MM.1S (cell line): ENCODE data around the gene TIMP2.

Source experiments
- DNase-seq: peaks from one replicate; pipeline ENCODE4 v3.0.0-alpha.2; 2015
- H2AFZ ChIP-seq: fragments of 300-600 bp; sonication (generic); 2 replicates; pipeline ENCODE4 v1.6.0; 2016; ENCODE audit warnings: antibody characterized with exemption, low read length
- H3F3A ChIP-seq: fragments of 300-600 bp; sonication (generic); 2 replicates; pipeline ENCODE4 v1.6.1; 2016; ENCODE audit warnings: mild to moderate bottlenecking, antibody characterized with exemption, low read length, moderate library complexity, mixed read lengths; ENCODE audit not compliant: insufficient read depth
- H3K27ac ChIP-seq: fragments of 300-600 bp; sonication (generic); 2 replicates; pipeline ENCODE4 v1.5.1; 2016; ENCODE audit warnings: mild to moderate bottlenecking, low read length
- H3K27me3 ChIP-seq: fragments of 300-600 bp; sonication (generic); replicated peaks from 2 replicates; pipeline ENCODE4 v1.6.0; 2016; ENCODE audit warnings: low read length; ENCODE audit not compliant: insufficient read depth
- H3K36me3 ChIP-seq: fragments of 300-600 bp; sonication (generic); replicated peaks from 2 replicates; pipeline ENCODE4 v1.6.1; 2016; ENCODE audit warnings: mild to moderate bottlenecking, low read length, mixed read lengths; ENCODE audit not compliant: insufficient read depth
- H3K4me1 ChIP-seq: fragments of 300-600 bp; sonication (generic); 2 replicates; pipeline ENCODE4 v1.6.1; 2016; ENCODE audit warnings: low read length, mixed read lengths
- H3K4me2 ChIP-seq: fragments of 300-600 bp; sonication (generic); 2 replicates; pipeline ENCODE4 v1.6.0; 2016; ENCODE audit warnings: low read depth, low read length
- H3K4me3 ChIP-seq: fragments of 300-600 bp; sonication (generic); 2 replicates; pipeline ENCODE4 v1.5.1; 2016; ENCODE audit warnings: low read length, mixed read lengths
- H3K79me2 ChIP-seq: fragments of 300-600 bp; sonication (generic); 2 replicates; pipeline ENCODE4 v1.6.1; 2016; ENCODE audit warnings: mixed run types, low read length, mixed read lengths
- H3K9ac ChIP-seq: fragments of 300-600 bp; sonication (generic); 2 replicates; pipeline ENCODE4 v1.6.1; 2016; ENCODE audit warnings: low read length, mixed read lengths
- H3K9me2 ChIP-seq: fragments of 300-600 bp; sonication (generic); replicated peaks from 2 replicates; pipeline ENCODE4 v1.6.1; 2016; ENCODE audit warnings: mild to moderate bottlenecking, low read length, mixed read lengths; ENCODE audit not compliant: insufficient read depth
- H3K9me3 ChIP-seq: fragments of 300-600 bp; sonication (generic); replicated peaks from 2 replicates; pipeline ENCODE4 v1.6.1; 2016; ENCODE audit warnings: mild to moderate bottlenecking, low read length, mixed read lengths; ENCODE audit not compliant: insufficient read depth
- H4K20me1 ChIP-seq: fragments of 300-600 bp; sonication (generic); 2 replicates; pipeline ENCODE4 v1.6.1; 2016; ENCODE audit warnings: mild to moderate bottlenecking, low read length, moderate library complexity, mixed read lengths; ENCODE audit not compliant: insufficient read depth
- EZH2 ChIP-seq: fragments of 300-600 bp; sonication (generic); optimal IDR thresholded peaks from 2 replicates; pipeline ENCODE3; 2017; ENCODE audit warnings: low read depth, mild to moderate bottlenecking, antibody characterized with exemption, low read length, mixed read lengths
- EZH2phosphoT487 ChIP-seq: fragments of 300-600 bp; sonication (generic); IDR thresholded peaks from 2 replicates; pipeline ENCODE4 v1.6.1; 2018; ENCODE audit warnings: antibody characterized with exemption, low read length
- TF ChIP-seq, protein P1 (sequence below): fragments of 300-600 bp; sonication (generic); IDR thresholded peaks from 2 replicates; pipeline ENCODE4 v1.5.1; 2016; ENCODE audit warnings: antibody characterized with exemption, low read length, mixed read lengths

Gene TIMP2

DNA sequence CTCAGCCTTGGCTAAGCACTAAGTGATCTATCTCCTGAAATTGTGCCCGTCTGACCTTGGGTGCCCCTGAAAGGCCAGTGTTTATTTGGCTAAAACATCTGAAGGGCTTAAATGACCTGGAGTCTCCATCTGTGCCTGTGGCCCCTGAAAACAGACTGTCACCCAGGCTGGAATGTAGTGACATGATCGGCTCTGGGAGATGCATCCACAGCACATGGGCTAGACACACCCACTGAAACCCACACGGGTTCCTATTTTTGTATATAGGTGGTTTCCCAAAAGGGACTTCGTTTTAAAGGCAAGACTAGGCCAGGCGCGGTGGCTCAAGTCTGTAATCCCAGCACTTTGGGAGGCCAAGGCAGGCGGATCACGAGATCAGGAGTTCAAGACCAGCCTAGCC, 35.7 kb downstream of the TIMP2 start:
- TF ChIP-seq, protein P1, sequence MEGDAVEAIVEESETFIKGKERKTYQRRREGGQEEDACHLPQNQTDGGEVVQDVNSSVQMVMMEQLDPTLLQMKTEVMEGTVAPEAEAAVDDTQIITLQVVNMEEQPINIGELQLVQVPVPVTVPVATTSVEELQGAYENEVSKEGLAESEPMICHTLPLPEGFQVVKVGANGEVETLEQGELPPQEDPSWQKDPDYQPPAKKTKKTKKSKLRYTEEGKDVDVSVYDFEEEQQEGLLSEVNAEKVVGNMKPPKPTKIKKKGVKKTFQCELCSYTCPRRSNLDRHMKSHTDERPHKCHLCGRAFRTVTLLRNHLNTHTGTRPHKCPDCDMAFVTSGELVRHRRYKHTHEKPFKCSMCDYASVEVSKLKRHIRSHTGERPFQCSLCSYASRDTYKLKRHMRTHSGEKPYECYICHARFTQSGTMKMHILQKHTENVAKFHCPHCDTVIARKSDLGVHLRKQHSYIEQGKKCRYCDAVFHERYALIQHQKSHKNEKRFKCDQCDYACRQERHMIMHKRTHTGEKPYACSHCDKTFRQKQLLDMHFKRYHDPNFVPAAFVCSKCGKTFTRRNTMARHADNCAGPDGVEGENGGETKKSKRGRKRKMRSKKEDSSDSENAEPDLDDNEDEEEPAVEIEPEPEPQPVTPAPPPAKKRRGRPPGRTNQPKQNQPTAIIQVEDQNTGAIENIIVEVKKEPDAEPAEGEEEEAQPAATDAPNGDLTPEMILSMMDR, result no peak
- TF ChIP-seq EZH2phosphoT487 (no peak), EZH2 (no peak)
- no peaks in the 10 kb centered on the region for H3K9me2 ChIP-seq
- peak overlapping the region; percentile 86 for H3K9ac ChIP-seq
- DNase-seq, result peak; percentile 93
- H3K27ac ChIP-seq, result peak overlapping the region; percentile 97
- H4K20me1 ChIP-seq, result no peaks in the 10 kb centered on the region
- H3K4me2 ChIP-seq, result peak overlapping the region; percentile 84
- H3K79me2 ChIP-seq, result peaks cover 82% of the 10 kb centered on the region
- peaks cover 53% of the 10 kb centered on the region for H3F3A ChIP-seq
- H3K9me3 ChIP-seq, result no peaks in the 10 kb centered on the region
- H2AFZ ChIP-seq, result no peak overlapping the region
- no peaks in the 10 kb centered on the region for H3K36me3 ChIP-seq
- peaks cover 49% of the 10 kb centered on the region for H3K4me1 ChIP-seq
- no peaks in the 10 kb centered on the region for H3K27me3 ChIP-seq
- peak overlapping the region; percentile 37 for H3K4me3 ChIP-seq

DNA sequence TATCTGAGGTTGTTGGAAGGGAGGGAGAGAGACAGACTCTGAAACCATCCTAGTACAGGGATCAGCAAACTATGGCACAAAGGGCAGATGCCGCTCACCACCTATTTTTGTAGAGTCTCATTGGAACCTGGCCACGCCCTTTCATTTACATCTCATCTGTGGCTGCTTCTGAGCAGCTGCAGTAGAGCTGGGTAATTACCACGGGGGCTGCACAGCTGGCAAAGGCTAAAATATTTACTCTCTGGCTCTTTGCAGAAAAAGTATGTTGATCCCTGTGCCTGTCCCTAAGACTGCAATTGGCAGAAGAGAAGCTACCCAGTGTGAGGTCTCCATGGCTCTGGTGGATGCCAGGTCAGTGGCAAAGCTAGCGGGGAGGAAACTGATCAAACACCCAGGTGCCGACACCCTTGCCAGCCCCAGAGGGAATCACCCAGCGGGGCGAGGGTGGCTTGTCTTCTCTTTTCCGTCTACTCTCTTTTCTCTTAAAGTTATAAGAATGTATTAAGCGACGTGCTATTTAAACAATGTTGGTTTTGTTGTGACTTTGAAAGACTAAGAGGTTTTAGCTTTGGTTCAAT, 36.2 kb downstream of the TIMP2 start:
- Histone ChIP-seq H3K4me1 (peaks cover 46% of the 10 kb centered on the region), H3K79me2 (peaks cover 82% of the 10 kb centered on the region), H3K27ac (peak overlapping the region; percentile 97), H3K4me2 (peak overlapping the region; percentile 84), H3K9me2 (no peaks in the 10 kb centered on the region), H3K36me3 (no peaks in the 10 kb centered on the region), H3K4me3 (peak overlapping the region; percentile 37), H3K9me3 (no peaks in the 10 kb centered on the region), H3K9ac (peak overlapping the region; percentile 86), H2AFZ (no peak overlapping the region), H3F3A (peaks cover 48% of the 10 kb centered on the region), H4K20me1 (no peaks in the 10 kb centered on the region), H3K27me3 (no peaks in the 10 kb centered on the region)
- TF ChIP-seq, protein P1, result no peak
- TF ChIP-seq EZH2, result no peak
- DNase-seq, result peak; percentile 71

DNA sequence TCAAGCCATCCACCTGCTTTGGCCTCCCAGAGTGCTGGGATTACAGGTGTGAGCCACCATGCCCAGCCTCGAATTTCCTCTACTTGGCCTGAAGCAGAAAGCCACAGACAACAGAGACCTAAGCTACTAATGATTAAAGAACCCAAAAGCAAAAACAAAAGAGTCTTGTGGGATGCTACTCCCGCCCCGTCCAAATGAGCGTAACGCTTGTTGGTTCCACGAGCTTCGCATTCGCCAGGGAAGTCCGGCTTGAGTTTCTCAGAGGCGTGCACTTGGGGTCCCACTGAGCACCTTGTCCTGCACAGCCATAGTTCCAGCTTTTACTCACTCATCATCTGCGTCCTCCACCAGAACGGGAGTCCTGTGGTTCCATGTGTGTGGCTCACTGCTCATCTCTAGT, 38.2 kb downstream of the TIMP2 start:
- H3F3A ChIP-seq, result peaks cover 34% of the 10 kb centered on the region
- TF ChIP-seq, protein P1, result no peak
- TF ChIP-seq EZH2phosphoT487 (no peak), EZH2 (no peak)
- H4K20me1 ChIP-seq, result no peaks in the 10 kb centered on the region
- no peaks in the 10 kb centered on the region for H3K9me3 ChIP-seq
- H2AFZ ChIP-seq, result no peak overlapping the region
- H3K4me2 ChIP-seq, result no peak overlapping the region
- no peak overlapping the region for H3K9ac ChIP-seq
- no peaks in the 10 kb centered on the region for H3K36me3 ChIP-seq
- H3K4me3 ChIP-seq, result no peak overlapping the region
- no peak overlapping the region for H3K27ac ChIP-seq
- H3K79me2 ChIP-seq, result peaks cover 82% of the 10 kb centered on the region
- peaks cover 26% of the 10 kb centered on the region for H3K4me1 ChIP-seq
- no peaks in the 10 kb centered on the region for H3K9me2 ChIP-seq
- no peak for DNase-seq
- no peaks in the 10 kb centered on the region for H3K27me3 ChIP-seq
